Endothelial cell of umbilical vein (primary cell): Measurements from ENCODE around the gene NMBR. TPM values are rescaled to one million over a fixed set of nuclear protein-coding genes. Genes with fewer than 3 reads are reported as not detected.
A peak's percentile ranks its signal among the peaks of the same experiment; 100 is the strongest.

Experiments used
- BruUV-seq: library from RNA; stranded (reverse); fragments of 400-500 nt; replicated peaks from 2 replicates; lab custom pipeline; 2021; lab: Mats Ljungman, UMichigan
- CTCF ChIA-PET: fragments of 300-600, 350-600 bp; sonication (Branson Sonifier 250); formaldehyde crosslinking; loops from one replicate; lab custom pipeline; 2021; ENCODE audit warnings: antibody characterized with exemption, inconsistent platforms; lab: Charles Lee
- POLR2A ChIA-PET: fragments of 300-600, 350-600 bp; sonication (Branson Sonifier 250); formaldehyde crosslinking; loops from one replicate; lab custom pipeline; 2021; ENCODE audit warnings: antibody characterized with exemption, inconsistent platforms; lab: Charles Lee
- DNase-seq: peaks from one replicate; pipeline ENCODE4 v3.0.0-alpha.2; 2011; ENCODE audit warnings: low read depth, low spot score
- FAIRE-seq: peaks from 2 replicates; lab custom pipeline; 2011; peaks lifted over from hg19 to GRCh38; lab: Jason Lieb, UNC
- H2AFZ ChIP-seq: 2 replicates; pipeline ENCODE4 v1.6.0; 2012; ENCODE audit warnings: low read depth, low read length, control low read depth, inconsistent platforms
- H3K27ac ChIP-seq: 2 replicates; pipeline ENCODE4 v1.5.1; 2011; ENCODE audit warnings: low read depth, mild to moderate bottlenecking, control low read depth, low read length, moderate library complexity; ENCODE audit not compliant: insufficient read depth
- H3K27me3 ChIP-seq, 2 experiments: 2 replicates each; pipeline versions ENCODE4 v1.6.0 to v1.6.1; 2011; ENCODE audit warnings: low read length in 2 of 2, mixed read lengths in 1 of 2; ENCODE audit not compliant: control insufficient read depth in 2 of 2, insufficient read depth in 2 of 2
- H3K36me3 ChIP-seq, 2 experiments: 2 replicates in 1 of 2; 3 replicates in 1 of 2; pipeline ENCODE4 v1.5.1; 2011; ENCODE audit warnings: low read length in 2 of 2, mild to moderate bottlenecking in 1 of 2, moderate library complexity in 1 of 2; ENCODE audit not compliant: control insufficient read depth in 2 of 2, insufficient read depth in 2 of 2; ENCODE audit errors: extremely low read depth in 1 of 2
- H3K4me1 ChIP-seq: 3 replicates; pipeline ENCODE4 v1.5.1; 2011; ENCODE audit warnings: mild to moderate bottlenecking, low read length; ENCODE audit not compliant: control insufficient read depth, insufficient read depth; ENCODE audit errors: extremely low read depth
- H3K4me2 ChIP-seq: 2 replicates; pipeline ENCODE4 v1.6.1; 2011; ENCODE audit warnings: low read length, control low read depth, mixed read lengths; ENCODE audit not compliant: insufficient read depth
- H3K4me3 ChIP-seq, 3 experiments: fragments of 200-600 bp in 1 of 3; sonication (generic), shearing (Covaris generic) in 1 of 3; replicated peaks in 1 of 3; 2 replicates each; pipeline ENCODE4 v1.5.1; 2011 to 2016; ENCODE audit warnings: control low read depth in 3 of 3, low read length in 3 of 3, mild to moderate bottlenecking in 2 of 3, inconsistent platforms in 1 of 3, low read depth in 1 of 3, moderate library complexity in 1 of 3; ENCODE audit not compliant: insufficient read depth in 1 of 3
- H3K79me2 ChIP-seq: 2 replicates; pipeline ENCODE4 v1.6.0; 2012; ENCODE audit warnings: low read length, inconsistent platforms; ENCODE audit not compliant: control insufficient read depth, insufficient read depth
- H3K9ac ChIP-seq: replicated peaks from 2 replicates; pipeline ENCODE3; 2011; ENCODE audit warnings: low read length, control low read depth; ENCODE audit not compliant: insufficient read depth; ENCODE audit errors: extremely low read depth
- H3K9me1 ChIP-seq: replicated peaks from 3 replicates; pipeline ENCODE4 v1.6.0; 2011; ENCODE audit warnings: mild to moderate bottlenecking, low read length; ENCODE audit not compliant: control insufficient read depth, insufficient read depth; ENCODE audit errors: extremely low read depth
- H3K9me3 ChIP-seq: replicated peaks from 2 replicates; pipeline ENCODE4 v1.5.1; 2012; ENCODE audit warnings: low read length, inconsistent platforms; ENCODE audit not compliant: control insufficient read depth, insufficient read depth
- H4K20me1 ChIP-seq: replicated peaks from 2 replicates; pipeline ENCODE3; 2011; ENCODE audit warnings: mild to moderate bottlenecking, low read length; ENCODE audit not compliant: control insufficient read depth, insufficient read depth; ENCODE audit errors: extremely low read depth
- EZH2 ChIP-seq: IDR thresholded peaks from 2 replicates; pipeline ENCODE4 v1.6.1; 2012; ENCODE audit warnings: borderline replicate concordance, low read depth, mild to moderate bottlenecking, moderate library complexity, low read length, inconsistent platforms; ENCODE audit not compliant: severe bottlenecking
- FOS ChIP-seq: IDR thresholded peaks from 2 replicates; pipeline ENCODE4 v1.6.1; 2011; ENCODE audit warnings: mild to moderate bottlenecking, low read length, moderate library complexity, borderline replicate concordance; ENCODE audit not compliant: insufficient read depth
- GATA2 ChIP-seq: IDR thresholded peaks from 2 replicates; pipeline ENCODE4 v1.7.0; 2011; ENCODE audit warnings: low read depth, mild to moderate bottlenecking, moderate library complexity, mixed read lengths, low read length; ENCODE audit not compliant: insufficient read length, insufficient read depth
- JUN ChIP-seq: IDR thresholded peaks from 2 replicates; pipeline ENCODE4 v1.6.1; 2011; ENCODE audit warnings: borderline replicate concordance, low read depth; ENCODE audit not compliant: insufficient read length, insufficient read depth
- MYC ChIP-seq: IDR thresholded peaks from one replicate; pipeline ENCODE4 v1.6.1; 2011; ENCODE audit warnings: mild to moderate bottlenecking, low read depth, low read length
- POLR2A ChIP-seq: IDR thresholded peaks from 2 replicates; pipeline ENCODE4 v1.6.1; 2012; ENCODE audit warnings: low read depth, mild to moderate bottlenecking, control low read depth, low read length
- POLR2AphosphoS5 ChIP-seq: IDR thresholded peaks from 2 replicates; pipeline ENCODE4 v1.6.1; 2012; ENCODE audit warnings: low read depth, mild to moderate bottlenecking, control low read depth, low read length, moderate library complexity; ENCODE audit not compliant: insufficient read depth
- dilution Hi-C: fragments of 300-500 bp; cut with MboI; formaldehyde crosslinking; loops from one replicate; pipeline ENCODE4 v1.15.0; 2019; ENCODE audit warnings: low sequenced_read_pairs; ENCODE audit not compliant: extremely low pct_ligation_motif_present
- intact Hi-C: fragments of 100-400 bp; cut with micrococcal nuclease; formaldehyde crosslinking; loops from one replicate; pipeline ENCODE4 v1.10.0; 2022
- polyA plus RNA-seq, 4 experiments: library from polyadenylated mRNA; depleted of rRNA in 3 of 4; stranded (reverse) in 3 of 4; unstranded in 1 of 4; fragments of >200 nt; gene quantifications; 2 replicates each; pipeline versions ENCODE4 v1.2.1 to v1.2.3, GENCODE V29; 2011 to 2012; ENCODE audit warnings: missing spikeins in 1 of 4
- total RNA-seq: library from RNA; stranded (reverse); gene quantifications from 2 replicates; pipeline ENCODE4 v1.2.3, GENCODE V29; 2021
- TF ChIP-seq, protein P1 (sequence below), 2 donors: IDR thresholded peaks; 1 replicate in 1 of 2; 2 replicates in 1 of 2; pipeline ENCODE4 v1.5.1; 2011; ENCODE audit warnings: low read length in 2 of 2, mild to moderate bottlenecking in 2 of 2, moderate library complexity in 2 of 2, control low read depth in 1 of 2, inconsistent platforms in 1 of 2, low read depth in 1 of 2; ENCODE audit not compliant: insufficient read depth in 1 of 2; ENCODE audit errors: extremely low read depth in 1 of 2
- TF ChIP-seq, protein P2 (sequence below): IDR thresholded peaks from 2 replicates; pipeline ENCODE4 v1.6.1; 2011; ENCODE audit not compliant: insufficient read depth, insufficient read length

Gene NMBR
- total and polyA plus RNA-seq, 2 donors (not counting 3 experiments of a cell fraction or from before 2014, with no cell fraction given) = not detected

DNA sequence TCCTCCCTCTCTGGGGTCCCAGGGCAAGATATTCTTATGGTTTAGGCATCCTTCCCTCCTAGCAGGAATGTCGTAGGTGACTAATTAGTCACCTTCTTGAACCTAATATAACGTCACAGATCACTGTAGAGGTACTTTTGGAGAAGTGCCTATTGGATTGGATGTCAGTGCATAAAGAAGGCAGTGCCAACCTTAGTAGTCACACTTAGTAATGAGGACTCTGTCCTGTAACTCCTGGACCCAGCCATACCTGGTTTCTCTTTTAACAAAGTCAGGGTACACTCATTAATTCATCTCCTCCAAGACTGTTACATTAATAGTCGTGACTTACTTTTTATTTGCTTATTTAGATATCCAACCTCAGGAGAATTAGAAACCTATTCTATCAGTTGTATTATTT lies 20.1 kb upstream of the NMBR start:
- H3K4me3 ChIP-seq = peak overlapping the region in 1 of 3 experiments; percentile 14
- H3K9me3 ChIP-seq = no peaks in the 10 kb centered on the region
- ChIA-PET CTCF (interaction anchor here (1.0 to 3.7 kb wide), 5 partner anchors 10 to 54 kb away, joined by 3 to 34 read pairs (median 5); no protein-coding TSS in a partner anchor), POLR2A (no interaction called here)
- FAIRE-seq = no peak
- peaks cover 2% of the 10 kb centered on the region for H4K20me1 ChIP-seq
- no peaks in the 10 kb centered on the region for H3K9me1 ChIP-seq
- peak overlapping the region; percentile 13 for H3K9ac ChIP-seq
- H3K4me1 ChIP-seq = peaks cover 17% of the 10 kb centered on the region
- H3K4me2 ChIP-seq = peak overlapping the region; percentile 34
- H3K27ac ChIP-seq = peak overlapping the region; percentile 71
- peaks cover 0 to 3% of the 10 kb centered on the region in 2 experiments for H3K36me3 ChIP-seq
- intact Hi-C loops = no loop called here
- H2AFZ ChIP-seq = no peak overlapping the region
- BruUV-seq = no TSS peak
- no peaks in the 10 kb centered on the region for H3K27me3 ChIP-seq
- dilution Hi-C loops = no loop called here
- DNase-seq = peak; percentile 36
- peaks cover 39% of the 10 kb centered on the region for H3K79me2 ChIP-seq
- TF ChIP-seq JUN = no peak
- TF ChIP-seq, protein P1, sequence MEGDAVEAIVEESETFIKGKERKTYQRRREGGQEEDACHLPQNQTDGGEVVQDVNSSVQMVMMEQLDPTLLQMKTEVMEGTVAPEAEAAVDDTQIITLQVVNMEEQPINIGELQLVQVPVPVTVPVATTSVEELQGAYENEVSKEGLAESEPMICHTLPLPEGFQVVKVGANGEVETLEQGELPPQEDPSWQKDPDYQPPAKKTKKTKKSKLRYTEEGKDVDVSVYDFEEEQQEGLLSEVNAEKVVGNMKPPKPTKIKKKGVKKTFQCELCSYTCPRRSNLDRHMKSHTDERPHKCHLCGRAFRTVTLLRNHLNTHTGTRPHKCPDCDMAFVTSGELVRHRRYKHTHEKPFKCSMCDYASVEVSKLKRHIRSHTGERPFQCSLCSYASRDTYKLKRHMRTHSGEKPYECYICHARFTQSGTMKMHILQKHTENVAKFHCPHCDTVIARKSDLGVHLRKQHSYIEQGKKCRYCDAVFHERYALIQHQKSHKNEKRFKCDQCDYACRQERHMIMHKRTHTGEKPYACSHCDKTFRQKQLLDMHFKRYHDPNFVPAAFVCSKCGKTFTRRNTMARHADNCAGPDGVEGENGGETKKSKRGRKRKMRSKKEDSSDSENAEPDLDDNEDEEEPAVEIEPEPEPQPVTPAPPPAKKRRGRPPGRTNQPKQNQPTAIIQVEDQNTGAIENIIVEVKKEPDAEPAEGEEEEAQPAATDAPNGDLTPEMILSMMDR (IDR thresholded peaks at IDR 0.05; ENCODE audit: extremely low read depth in 1 of 2, insufficient read depth in 1 of 2, low read depth in 1 of 2, low read length in 2 of 2) = no peak
- TF ChIP-seq EZH2 = no peak

DNA sequence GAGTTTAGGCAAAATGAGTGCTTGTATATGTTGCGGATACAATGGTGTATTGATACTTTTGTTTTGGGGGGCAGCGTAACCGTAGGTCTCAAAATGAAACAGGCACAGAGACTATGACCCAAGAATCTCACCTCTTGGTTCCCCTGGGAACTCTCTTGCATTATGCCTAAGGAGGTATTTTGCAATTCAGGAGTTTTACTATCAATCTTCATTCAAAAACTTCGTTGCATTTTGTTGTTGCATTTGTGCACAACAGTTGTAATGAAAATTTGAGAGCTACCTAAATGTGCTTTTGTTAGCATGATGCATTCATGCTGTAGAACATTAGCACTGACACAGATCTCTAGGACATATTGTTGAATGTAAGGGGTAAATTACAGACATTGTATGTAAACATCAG lies 18.3 kb upstream of the NMBR start:
- Histone ChIP-seq H3K9ac (no peak overlapping the region), H3K4me1 (peaks cover 21% of the 10 kb centered on the region), H3K9me1 (no peaks in the 10 kb centered on the region), H3K36me3 (peaks cover 0 to 3% of the 10 kb centered on the region in 2 experiments), H3K27me3 (no peaks in the 10 kb centered on the region), H3K9me3 (no peaks in the 10 kb centered on the region), H4K20me1 (peaks cover 2% of the 10 kb centered on the region), H2AFZ (no peak overlapping the region), H3K4me2 (no peak overlapping the region), H3K4me3 (no peak overlapping the region), H3K79me2 (peaks cover 55% of the 10 kb centered on the region), H3K27ac (no peak overlapping the region)
- FAIRE-seq (no peak), DNase-seq (no peak)
- ChIA-PET POLR2A (no interaction called here), CTCF (interaction anchor here (0.6 to 3.5 kb wide), 6 partner anchors 9 to 711 kb away, joined by 3 to 18 read pairs (median 3); no protein-coding TSS in a partner anchor)
- intact Hi-C loops = no loop called here
- no TSS peak for BruUV-seq
- dilution Hi-C loops = no loop called here
- no peak for TF ChIP-seq MYC
- no peak for TF ChIP-seq EZH2
- no peak for TF ChIP-seq POLR2A
- TF ChIP-seq, protein P1 (IDR thresholded peaks at IDR 0.05; ENCODE audit: extremely low read depth in 1 of 2, insufficient read depth in 1 of 2, low read depth in 1 of 2, low read length in 2 of 2) = no peak
- TF ChIP-seq JUN = no peak
- TF ChIP-seq GATA2 = no peak
- TF ChIP-seq, protein P2, sequence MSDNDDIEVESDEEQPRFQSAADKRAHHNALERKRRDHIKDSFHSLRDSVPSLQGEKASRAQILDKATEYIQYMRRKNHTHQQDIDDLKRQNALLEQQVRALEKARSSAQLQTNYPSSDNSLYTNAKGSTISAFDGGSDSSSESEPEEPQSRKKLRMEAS = no peak
- no peak for TF ChIP-seq FOS
- no peak for TF ChIP-seq POLR2AphosphoS5
